ENCODE data around the gene BAIAP2L2. TPM values are rescaled to one million over a fixed set of nuclear protein-coding genes. Genes with fewer than 3 reads are reported as not detected.
"Not testable (repeated sequence)": the region's sequence is repeated elsewhere in the genome, so short reads cannot be mapped to it uniquely, and the experiment has no call there.

BAIAP2L2 gene
- total and polyA plus RNA-seq, 2 experiments from 2014 or later = 4.4 to 8.2 TPM

DNA sequence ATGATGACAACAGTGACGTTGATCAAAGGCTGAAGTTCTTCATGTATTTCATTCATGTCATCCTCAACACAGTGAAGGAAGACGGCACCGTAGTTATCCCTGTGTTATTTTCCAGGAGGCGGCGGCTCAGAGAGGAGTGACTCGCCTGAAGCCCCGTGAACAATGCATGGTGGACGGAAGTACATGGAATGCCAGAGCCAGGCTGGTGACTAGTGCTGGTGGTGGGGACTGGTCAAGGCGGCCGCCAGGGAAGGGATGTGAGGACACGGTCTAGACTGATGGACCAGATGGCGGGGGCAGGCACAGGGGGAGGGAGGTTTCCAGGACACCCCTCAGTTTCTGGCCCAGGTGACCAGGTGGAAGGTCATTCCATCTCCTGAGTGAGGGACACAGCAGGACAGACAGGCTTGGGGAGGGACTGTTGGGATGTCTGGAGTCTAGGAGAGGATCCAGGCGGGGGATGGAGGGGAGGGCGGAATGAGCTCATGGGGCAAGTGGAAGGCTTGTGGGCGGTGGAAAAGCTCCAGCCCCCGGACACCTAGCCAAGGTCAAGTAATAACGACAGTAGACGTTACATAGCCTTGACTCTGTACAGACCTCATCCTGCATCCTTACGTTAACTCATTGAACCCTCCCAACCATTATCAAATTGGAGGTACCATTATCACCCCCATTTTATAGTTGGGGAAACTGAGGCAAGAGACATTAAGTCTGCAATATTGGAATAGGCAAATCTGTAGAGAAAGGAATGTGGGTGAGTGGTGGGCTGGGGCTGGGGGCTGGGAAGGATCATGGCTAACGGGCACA is 69.3 kb downstream of the BAIAP2L2 start:
- TF ChIP-seq EZH2 (IDR thresholded peaks at IDR 0.05; ENCODE audit: borderline replicate concordance) (no peak), EZH2phosphoT487 (IDR thresholded peaks at IDR 0.05; ENCODE audit: low read depth, severe bottlenecking, unreplicated experiment) (no peak)
- TF ChIP-seq, protein P1, sequence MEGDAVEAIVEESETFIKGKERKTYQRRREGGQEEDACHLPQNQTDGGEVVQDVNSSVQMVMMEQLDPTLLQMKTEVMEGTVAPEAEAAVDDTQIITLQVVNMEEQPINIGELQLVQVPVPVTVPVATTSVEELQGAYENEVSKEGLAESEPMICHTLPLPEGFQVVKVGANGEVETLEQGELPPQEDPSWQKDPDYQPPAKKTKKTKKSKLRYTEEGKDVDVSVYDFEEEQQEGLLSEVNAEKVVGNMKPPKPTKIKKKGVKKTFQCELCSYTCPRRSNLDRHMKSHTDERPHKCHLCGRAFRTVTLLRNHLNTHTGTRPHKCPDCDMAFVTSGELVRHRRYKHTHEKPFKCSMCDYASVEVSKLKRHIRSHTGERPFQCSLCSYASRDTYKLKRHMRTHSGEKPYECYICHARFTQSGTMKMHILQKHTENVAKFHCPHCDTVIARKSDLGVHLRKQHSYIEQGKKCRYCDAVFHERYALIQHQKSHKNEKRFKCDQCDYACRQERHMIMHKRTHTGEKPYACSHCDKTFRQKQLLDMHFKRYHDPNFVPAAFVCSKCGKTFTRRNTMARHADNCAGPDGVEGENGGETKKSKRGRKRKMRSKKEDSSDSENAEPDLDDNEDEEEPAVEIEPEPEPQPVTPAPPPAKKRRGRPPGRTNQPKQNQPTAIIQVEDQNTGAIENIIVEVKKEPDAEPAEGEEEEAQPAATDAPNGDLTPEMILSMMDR (IDR thresholded peaks at IDR 0.05; ENCODE audit: poor library complexity) = no peak
- Histone ChIP-seq H3K9me2 (replicated peaks; ENCODE audit: insufficient read depth) (no peaks in the 10 kb centered on the region), H3K4me1 (ENCODE audit: insufficient read depth) (no peaks in the 10 kb centered on the region), H3K27ac (no peak overlapping the region), H2AFZ (no peak overlapping the region), H3K4me3 (no peak overlapping the region), H3K36me3 (replicated peaks; ENCODE audit: insufficient read depth, low read depth) (no peaks in the 10 kb centered on the region), H3K27me3 (no peaks in the 10 kb centered on the region), H3K9me3 (ENCODE audit: low read depth) (no peaks in the 10 kb centered on the region), H4K20me1 (ENCODE audit: insufficient read depth, poor library complexity, severe bottlenecking) (no peaks in the 10 kb centered on the region), H3K4me2 (no peak overlapping the region), H3K79me2 (no peaks in the 10 kb centered on the region)
- 83% methylated on average over 19 of the region's 20 CpGs for WGBS (ENCODE audit: low lambda C conversion rate, missing lambda C conversion rate)
- DNase-seq (ENCODE audit: low spot score) = no peak

DNA sequence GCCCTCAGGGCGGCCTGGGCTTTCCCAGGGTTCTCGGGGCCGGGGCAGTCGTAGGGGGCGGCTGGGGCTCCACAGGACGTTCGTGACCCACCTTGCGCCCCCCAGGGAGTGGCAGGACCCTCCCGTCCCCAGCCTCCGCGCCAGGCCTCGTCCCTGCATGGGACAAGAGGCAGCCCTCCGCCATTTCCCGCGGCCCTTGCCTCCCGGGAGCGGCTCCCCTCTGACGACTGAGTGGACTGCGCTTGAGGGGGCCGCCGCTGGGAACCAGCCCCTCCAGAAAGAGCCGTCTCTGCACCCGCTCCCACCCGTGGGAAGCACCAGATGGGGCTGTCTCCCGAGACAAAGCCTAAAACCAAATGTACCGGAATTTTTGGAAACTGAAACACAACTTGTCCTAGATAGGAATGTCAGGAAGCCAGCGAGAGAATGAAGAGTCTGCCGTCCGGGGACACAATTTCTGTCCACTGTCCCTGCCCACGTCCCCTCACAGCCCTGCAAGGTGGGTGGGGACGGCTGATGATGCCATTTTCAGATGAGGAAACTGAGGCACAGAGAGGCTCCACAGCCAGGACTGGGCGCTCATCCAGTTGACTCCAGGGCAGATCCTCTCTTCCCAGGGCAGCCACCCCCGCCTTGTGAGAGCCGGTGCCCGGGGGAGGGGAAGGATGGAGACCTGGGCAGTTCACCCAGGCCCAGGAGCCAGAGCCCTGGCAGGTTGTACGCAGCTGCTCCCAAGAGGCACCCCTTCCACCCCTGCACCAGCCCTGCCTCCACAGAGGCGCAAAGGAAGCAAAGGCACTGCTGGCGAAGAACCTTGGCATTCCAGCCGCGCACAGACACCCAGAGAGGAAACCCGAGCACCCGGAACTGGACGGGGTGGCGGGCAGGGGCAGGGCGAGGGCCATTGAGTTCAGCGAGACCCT is 71.3 kb downstream of the BAIAP2L2 start:
- Histone ChIP-seq H3K4me1 (ENCODE audit: insufficient read depth) (peaks cover 3% of the 10 kb centered on the region), H4K20me1 (ENCODE audit: insufficient read depth, poor library complexity, severe bottlenecking) (no peaks in the 10 kb centered on the region), H3K9me3 (ENCODE audit: low read depth) (no peaks in the 10 kb centered on the region), H3K4me3 (no peak overlapping the region), H3K27ac (no peak overlapping the region), H3K79me2 (no peaks in the 10 kb centered on the region), H2AFZ (no peak overlapping the region), H3K27me3 (no peaks in the 10 kb centered on the region), H3K9me2 (replicated peaks; ENCODE audit: insufficient read depth) (no peaks in the 10 kb centered on the region), H3K4me2 (no peak overlapping the region), H3K36me3 (replicated peaks; ENCODE audit: insufficient read depth, low read depth) (no peaks in the 10 kb centered on the region)
- 91% methylated on average over 31 of the region's 46 CpGs for WGBS (ENCODE audit: low lambda C conversion rate, missing lambda C conversion rate)
- DNase-seq (ENCODE audit: low spot score) = no peak
- TF ChIP-seq EZH2 (IDR thresholded peaks at IDR 0.05; ENCODE audit: borderline replicate concordance) (no peak), EZH2phosphoT487 (IDR thresholded peaks at IDR 0.05; ENCODE audit: low read depth, severe bottlenecking, unreplicated experiment) (no peak)
- TF ChIP-seq, protein P1 (IDR thresholded peaks at IDR 0.05; ENCODE audit: poor library complexity) = no peak

DNA sequence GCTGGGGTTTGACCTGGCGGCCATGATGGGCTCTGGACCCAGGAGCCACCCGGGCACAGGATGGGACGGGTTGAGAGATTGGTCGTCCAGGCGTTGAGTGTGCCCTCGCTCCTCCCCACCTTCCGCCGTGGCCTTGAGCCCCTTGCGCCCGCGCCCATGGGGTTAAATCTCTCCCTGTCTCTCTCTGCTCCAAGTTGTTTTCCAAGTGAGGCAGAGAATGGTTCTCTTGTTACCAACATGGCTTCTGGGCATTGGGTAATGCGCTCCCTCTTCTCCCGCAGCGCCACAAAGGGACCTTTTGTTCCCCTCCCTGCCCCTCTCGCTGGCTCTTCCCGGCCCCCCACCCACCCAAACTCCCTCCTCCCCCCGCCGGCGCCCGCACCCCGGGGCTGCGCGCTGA is 72.1 kb downstream of the BAIAP2L2 start:
- no peaks in the 10 kb centered on the region for H3K36me3 ChIP-seq (replicated peaks; ENCODE audit: insufficient read depth, low read depth)
- no peak overlapping the region for H3K4me2 ChIP-seq
- no peaks in the 10 kb centered on the region for H3K9me3 ChIP-seq (ENCODE audit: low read depth)
- 90% methylated on average over 9 of the region's 23 CpGs for WGBS (ENCODE audit: low lambda C conversion rate, missing lambda C conversion rate)
- H3K4me1 ChIP-seq (ENCODE audit: insufficient read depth) = peaks cover 6% of the 10 kb centered on the region
- TF ChIP-seq EZH2phosphoT487 (IDR thresholded peaks at IDR 0.05; ENCODE audit: low read depth, severe bottlenecking, unreplicated experiment) (no peak), EZH2 (IDR thresholded peaks at IDR 0.05; ENCODE audit: borderline replicate concordance) (no peak)
- TF ChIP-seq, protein P1 (IDR thresholded peaks at IDR 0.05; ENCODE audit: poor library complexity) = no peak
- H3K4me3 ChIP-seq = no peak overlapping the region
- H3K79me2 ChIP-seq = no peaks in the 10 kb centered on the region
- no peaks in the 10 kb centered on the region for H3K9me2 ChIP-seq (replicated peaks; ENCODE audit: insufficient read depth)
- DNase-seq (ENCODE audit: low spot score) = no peak
- H3K27me3 ChIP-seq = no peaks in the 10 kb centered on the region
- H3K27ac ChIP-seq = no peak overlapping the region
- H4K20me1 ChIP-seq (ENCODE audit: insufficient read depth, poor library complexity, severe bottlenecking) = no peaks in the 10 kb centered on the region
- no peak overlapping the region for H2AFZ ChIP-seq

DNA sequence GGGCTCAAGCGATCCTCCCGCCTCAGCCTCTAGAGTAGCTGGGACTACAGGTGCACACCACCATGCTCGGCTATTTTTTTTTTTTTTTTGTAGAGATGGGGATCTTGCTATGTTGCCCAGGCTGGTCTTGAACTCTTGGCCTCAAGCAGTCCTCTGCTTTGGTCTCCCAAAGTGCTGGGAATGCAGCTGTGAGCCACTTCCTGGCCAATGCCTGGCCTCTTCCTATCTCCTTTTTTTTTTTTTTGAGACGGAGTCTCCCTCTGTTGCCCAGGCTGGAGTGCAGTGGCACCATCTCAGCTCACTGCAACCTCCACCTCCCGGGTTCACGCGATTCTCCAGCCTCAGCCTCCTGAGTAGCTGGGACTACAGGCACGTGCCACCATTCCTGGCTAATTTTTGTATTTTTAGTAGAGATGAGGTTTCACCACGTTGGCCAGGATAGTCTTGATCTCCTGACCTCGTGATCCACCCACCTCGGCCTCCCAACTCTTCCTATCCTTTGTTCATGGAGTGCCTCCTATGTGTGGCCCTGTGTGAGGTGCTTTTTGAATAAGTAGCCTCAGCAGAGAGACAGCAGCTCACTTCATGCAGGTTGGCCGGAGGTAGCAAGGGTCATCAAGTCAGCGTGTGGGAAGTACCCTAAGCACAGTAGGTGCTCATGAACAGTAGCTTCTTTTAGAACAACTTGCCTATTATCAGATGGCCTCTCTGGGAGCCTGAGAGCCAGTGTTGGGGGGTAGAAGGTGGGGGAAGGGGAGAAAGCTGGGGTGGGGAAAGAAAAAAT is 72.9 kb downstream of the BAIAP2L2 start:
- not testable (repeated sequence) for H2AFZ ChIP-seq; DNase-seq (ENCODE audit: low spot score); H3K4me1 ChIP-seq (ENCODE audit: insufficient read depth); H3K27ac ChIP-seq; H3K9me3 ChIP-seq (ENCODE audit: low read depth); H3K79me2 ChIP-seq; H3K36me3 ChIP-seq (replicated peaks; ENCODE audit: insufficient read depth, low read depth); H3K27me3 ChIP-seq; H3K4me2 ChIP-seq; H3K4me3 ChIP-seq; H4K20me1 ChIP-seq (ENCODE audit: insufficient read depth, poor library complexity, severe bottlenecking); H3K9me2 ChIP-seq (replicated peaks; ENCODE audit: insufficient read depth)
- 92% methylated on average over 13 of the region's 13 CpGs for WGBS (ENCODE audit: low lambda C conversion rate, missing lambda C conversion rate)

Data from hepatocyte (in vitro differentiated cells).